Mesenchymal stem cell (in vitro differentiated cells and primary cell): Measurements from ENCODE around the gene DDIT4.

ENCODE experiments used
- DNase-seq: peaks from one replicate; pipeline ENCODE4 v3.0.0-alpha.2; 2013
- H2AFZ ChIP-seq: one replicate; pipeline ENCODE4 v1.6.1; 2013; ENCODE audit warnings: low read depth, mild to moderate bottlenecking, control low read depth, inconsistent platforms, low read length, moderate library complexity
- H2AK5ac ChIP-seq: 2 replicates; pipeline ENCODE4 v1.6.1; 2013; ENCODE audit warnings: low read length, moderate library complexity, mild to moderate bottlenecking, inconsistent platforms; ENCODE audit not compliant: severe bottlenecking
- H2BK120ac ChIP-seq: one replicate; pipeline ENCODE4 v1.6.1; 2013; ENCODE audit warnings: low read depth, mild to moderate bottlenecking, inconsistent platforms, low read length, moderate library complexity
- H2BK12ac ChIP-seq, 2 experiments: one replicate each; pipeline ENCODE4 v1.6.1; 2013; ENCODE audit warnings: inconsistent platforms in 2 of 2, low read length in 2 of 2, mild to moderate bottlenecking in 2 of 2, moderate library complexity in 2 of 2, control low read depth in 1 of 2
- H2BK15ac ChIP-seq: one replicate; pipeline ENCODE4 v1.6.1; 2013; ENCODE audit warnings: mild to moderate bottlenecking, low read depth, inconsistent platforms; ENCODE audit not compliant: poor library complexity, severe bottlenecking
- H2BK5ac ChIP-seq: 2 replicates; pipeline ENCODE4 v1.6.1; 2013; ENCODE audit warnings: low read depth, mild to moderate bottlenecking, low read length, control low read depth, inconsistent platforms; ENCODE audit not compliant: poor library complexity, severe bottlenecking
- H3K14ac ChIP-seq, 2 experiments: one replicate each; pipeline ENCODE4 v1.6.1; 2013; ENCODE audit warnings: inconsistent platforms in 2 of 2, low read length in 2 of 2, control low read depth in 1 of 2, mild to moderate bottlenecking in 1 of 2, moderate library complexity in 1 of 2
- H3K18ac ChIP-seq, 2 experiments: one replicate each; pipeline ENCODE4 v1.6.1; 2013; ENCODE audit warnings: inconsistent platforms in 2 of 2, low read length in 2 of 2, control low read depth in 1 of 2, low read depth in 1 of 2, mild to moderate bottlenecking in 1 of 2
- H3K23ac ChIP-seq, 2 experiments: one replicate each; pipeline ENCODE4 v1.6.1; 2013; ENCODE audit warnings: inconsistent platforms in 2 of 2, low read length in 2 of 2, mild to moderate bottlenecking in 2 of 2, moderate library complexity in 2 of 2, control low read depth in 1 of 2
- H3K27ac ChIP-seq: 2 replicates; pipeline ENCODE4 v1.5.1; 2013; ENCODE audit warnings: mild to moderate bottlenecking, moderate library complexity, low read length, control low read depth, inconsistent platforms; ENCODE audit not compliant: poor library complexity, severe bottlenecking
- H3K27me3 ChIP-seq, 2 experiments: 2 replicates each; pipeline versions ENCODE4 v1.6.1 to v1.7.0; 2013; ENCODE audit warnings: low read length in 2 of 2, mild to moderate bottlenecking in 2 of 2, moderate library complexity in 2 of 2, control low read depth in 1 of 2, inconsistent platforms in 1 of 2; ENCODE audit not compliant: control insufficient read depth in 1 of 2, insufficient read depth in 1 of 2
- H3K36me3 ChIP-seq, 2 experiments: 2 replicates each; pipeline versions ENCODE4 v1.6.1 to v1.7.0; 2013; ENCODE audit warnings: low read length in 2 of 2, control low read depth in 1 of 2, inconsistent platforms in 1 of 2, low read depth in 1 of 2, mild to moderate bottlenecking in 1 of 2; ENCODE audit not compliant: insufficient read depth in 2 of 2, control insufficient read depth in 1 of 2
- H3K4ac ChIP-seq, 2 experiments: one replicate each; pipeline ENCODE4 v1.6.1; 2013; ENCODE audit warnings: inconsistent platforms in 2 of 2, low read length in 2 of 2, mild to moderate bottlenecking in 2 of 2, moderate library complexity in 2 of 2, control low read depth in 1 of 2, low read depth in 1 of 2
- H3K4me1 ChIP-seq: 2 replicates; pipeline ENCODE4 v1.6.1; 2013; ENCODE audit warnings: low read depth, low read length, control low read depth; ENCODE audit not compliant: control insufficient read depth, insufficient read depth
- H3K4me2 ChIP-seq: 2 replicates; pipeline ENCODE4 v1.6.1; 2013; ENCODE audit warnings: low read length, mild to moderate bottlenecking, inconsistent platforms; ENCODE audit not compliant: poor library complexity, severe bottlenecking
- H3K4me3 ChIP-seq, 2 experiments: 2 replicates each; pipeline versions ENCODE4 v1.5.1 to v1.7.0; 2013; ENCODE audit warnings: low read length in 2 of 2, mild to moderate bottlenecking in 2 of 2, control low read depth in 1 of 2, low read depth in 1 of 2; ENCODE audit not compliant: insufficient read depth in 1 of 2
- H3K79me1 ChIP-seq: replicated peaks from 2 replicates; pipeline ENCODE4 v1.6.1; 2013; ENCODE audit warnings: mild to moderate bottlenecking, control low read depth, low read length, inconsistent platforms; ENCODE audit not compliant: poor library complexity, severe bottlenecking
- H3K9ac ChIP-seq: 2 replicates; pipeline ENCODE4 v1.7.0; 2013; ENCODE audit warnings: mild to moderate bottlenecking, low read length, moderate library complexity
- H3K9me3 ChIP-seq: 2 replicates; pipeline ENCODE4 v1.7.0; 2013; ENCODE audit warnings: mild to moderate bottlenecking, low read length; ENCODE audit not compliant: control insufficient read depth
- H4K8ac ChIP-seq: one replicate; pipeline ENCODE4 v1.6.1; 2013; ENCODE audit warnings: inconsistent platforms, mild to moderate bottlenecking, low read length, moderate library complexity
- H4K91ac ChIP-seq: one replicate; pipeline ENCODE4 v1.6.1; 2013; ENCODE audit warnings: mild to moderate bottlenecking, low read length, inconsistent platforms
- WGBS: methylation state at CpG from one replicate; pipeline ENCODE4 v1.1.7; 2013; ENCODE audit warnings: mixed read lengths; 5-methylcytosine and 5-hydroxymethylcytosine counted together

Gene DDIT4

DNA sequence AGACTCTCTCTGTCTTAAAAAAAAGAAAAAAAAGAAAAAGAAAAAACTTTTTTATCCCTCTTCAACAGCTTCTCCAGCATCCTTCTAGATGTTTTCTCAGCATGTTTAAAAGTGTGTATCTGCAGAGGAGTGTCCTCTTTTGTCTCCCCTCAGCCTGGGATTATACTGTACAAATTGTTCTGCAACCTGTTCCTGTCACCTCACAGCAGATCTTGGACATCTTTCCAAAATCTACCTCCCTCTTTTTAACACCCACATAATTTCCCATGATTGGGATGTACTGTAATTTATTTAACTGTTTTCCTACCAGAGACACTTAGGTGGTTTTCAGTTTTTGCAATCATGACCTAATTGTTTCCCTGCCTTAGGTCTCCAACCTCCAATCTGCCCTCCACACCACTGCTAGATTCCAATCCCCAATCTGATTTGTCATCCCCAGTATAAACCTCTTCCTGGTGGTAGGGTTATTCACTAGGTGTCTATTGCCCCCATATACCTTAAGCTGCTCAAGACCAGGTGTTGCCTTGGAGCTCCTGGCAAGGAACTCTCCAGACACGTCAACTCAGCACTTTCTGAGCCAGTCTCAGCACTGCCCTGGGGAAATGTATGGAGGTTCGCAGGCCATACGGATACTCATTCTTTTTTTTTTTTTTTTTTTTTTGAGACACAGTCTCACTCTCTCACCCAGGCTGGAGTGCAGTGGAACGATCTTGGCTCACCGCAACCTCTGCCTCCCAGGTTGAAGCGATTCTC lies 17.6 kb upstream of the DDIT4 start:
- Histone ChIP-seq H3K9ac (no peak overlapping the region), H3K18ac (peak overlapping the region in 1 of 2 experiments; percentile 77), H4K91ac (peak overlapping the region; percentile 32), H2AK5ac (no peak overlapping the region), H3K4ac (no peak overlapping the region), H3K79me1 (no peaks in the 10 kb centered on the region), H3K27me3 (no peaks in the 10 kb centered on the region), H2AFZ (no peak overlapping the region), H4K8ac (peak overlapping the region; percentile 60), H2BK12ac (peak overlapping the region; percentile 68 to 98), H3K27ac (no peak overlapping the region), H2BK15ac (peak overlapping the region; percentile 67), H3K4me3 (no peak overlapping the region), H2BK120ac (peak overlapping the region; percentile 87), H3K4me1 (peaks cover 21% of the 10 kb centered on the region), H2BK5ac (no peak overlapping the region), H3K4me2 (no peak overlapping the region), H3K14ac (no peak overlapping the region), H3K36me3 (no peaks in the 10 kb centered on the region), H3K9me3 (no peaks in the 10 kb centered on the region), H3K23ac (no peak overlapping the region)
- DNase-seq, result peak; percentile 41
- WGBS, result 92% methylated on average over 1 of the region's 6 CpGs

DNA sequence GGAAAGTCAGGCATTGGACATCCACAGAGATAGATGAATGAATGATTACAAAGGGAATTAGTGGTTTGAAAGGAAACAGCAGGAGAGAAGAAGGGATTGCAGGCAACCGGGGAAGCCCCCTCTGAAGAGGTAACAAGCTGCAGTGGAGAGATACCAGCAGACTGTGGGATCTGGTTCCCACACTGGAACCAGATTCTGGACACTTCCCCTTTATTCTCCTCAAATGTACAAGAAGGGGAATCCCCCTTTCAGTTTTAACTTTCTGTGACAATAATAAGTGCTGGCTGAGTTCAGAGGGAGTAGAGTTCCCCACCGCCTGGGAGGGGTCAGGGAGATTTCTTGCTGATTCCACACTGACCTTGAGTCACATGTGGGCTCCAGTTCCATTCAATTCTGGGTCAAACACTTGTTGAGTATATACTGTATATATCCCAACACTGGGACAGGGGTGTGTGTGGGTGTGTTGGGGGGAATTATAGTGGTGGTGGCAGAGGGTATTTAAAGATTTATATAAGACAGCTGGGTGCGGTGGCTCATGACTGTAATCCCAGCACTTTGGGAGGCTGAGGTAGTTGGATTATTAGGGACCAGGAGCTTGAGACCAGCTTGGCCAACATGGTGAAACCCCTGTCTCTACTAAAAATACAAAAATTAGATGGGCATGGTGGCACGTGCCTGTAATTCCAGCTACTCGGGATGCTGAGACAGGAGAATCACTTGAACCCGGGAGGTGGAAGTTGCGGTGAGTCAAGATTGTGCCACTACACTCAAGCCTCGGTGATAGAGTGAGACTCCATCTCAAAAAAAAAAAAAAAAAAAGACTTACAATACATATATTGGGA lies 16.5 kb upstream of the DDIT4 start:
- no peak overlapping the region for H3K4me3 ChIP-seq

DNA sequence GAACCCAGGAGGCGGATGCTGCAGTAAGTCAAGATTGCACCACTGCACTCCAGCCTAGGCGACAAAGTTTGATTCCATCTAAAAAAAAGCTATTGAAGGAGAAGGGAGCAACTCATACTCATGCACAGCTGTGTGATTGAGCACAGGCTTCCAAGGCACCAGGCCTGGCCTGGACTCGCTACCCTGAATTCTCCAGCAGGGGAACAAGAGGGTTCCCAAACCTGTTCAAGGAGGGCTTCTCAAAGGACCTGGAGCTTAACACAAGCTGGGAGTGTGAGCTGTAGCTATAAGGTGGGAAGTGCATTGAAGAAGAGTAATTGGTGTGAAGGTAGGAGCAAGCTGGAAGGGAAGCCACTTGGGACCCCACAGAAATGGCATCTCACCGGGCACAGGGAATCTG lies 15.1 kb upstream of the DDIT4 start:
- Histone ChIP-seq H3K79me1 (no peaks in the 10 kb centered on the region), H2AK5ac (peak overlapping the region; percentile 78), H3K23ac (no peak overlapping the region), H3K27me3 (no peaks in the 10 kb centered on the region), H3K36me3 (no peaks in the 10 kb centered on the region), H3K4me2 (no peak overlapping the region), H3K4ac (peak overlapping the region; percentile 49 to 93), H2BK15ac (peak overlapping the region; percentile 60), H3K9me3 (no peaks in the 10 kb centered on the region), H3K14ac (peak overlapping the region in 1 of 2 experiments; percentile 57), H3K27ac (no peak overlapping the region), H2BK12ac (peak overlapping the region; percentile 29 to 95), H2AFZ (no peak overlapping the region), H2BK5ac (no peak overlapping the region), H3K18ac (peak overlapping the region; percentile 28 to 57), H2BK120ac (no peak overlapping the region), H3K9ac (no peak overlapping the region), H3K4me3 (no peak overlapping the region), H4K91ac (peak overlapping the region; percentile 77), H4K8ac (peak overlapping the region; percentile 27), H3K4me1 (peaks cover 19% of the 10 kb centered on the region)
- 100% methylated on average over 4 of the region's 4 CpGs for WGBS
- DNase-seq, result no peak

More for the DNA sequence above, 16.5 kb upstream of the DDIT4 start:
- Histone ChIP-seq H3K36me3 (no peaks in the 10 kb centered on the region), H3K9me3 (no peaks in the 10 kb centered on the region), H2BK120ac (peak overlapping the region; percentile 3), H3K27ac (no peak overlapping the region), H3K27me3 (no peaks in the 10 kb centered on the region), H3K4me1 (peaks cover 21% of the 10 kb centered on the region), H2BK15ac (no peak overlapping the region), H3K18ac (peak overlapping the region in 1 of 2 experiments; percentile 57), H4K91ac (peak overlapping the region; percentile 55), H3K79me1 (no peaks in the 10 kb centered on the region), H3K23ac (no peak overlapping the region), H3K4me2 (no peak overlapping the region), H2AFZ (no peak overlapping the region), H4K8ac (no peak overlapping the region), H3K4ac (peak overlapping the region in 1 of 2 experiments; percentile 15), H2BK5ac (no peak overlapping the region), H3K14ac (no peak overlapping the region), H3K9ac (no peak overlapping the region), H2BK12ac (peak overlapping the region in 1 of 2 experiments; percentile 96), H2AK5ac (no peak overlapping the region)
- DNase-seq, result peak; percentile 71
- 81% methylated on average over 6 of the region's 8 CpGs for WGBS
